ENCODE results near the gene FAAP20.

FAAP20 gene

DNA sequence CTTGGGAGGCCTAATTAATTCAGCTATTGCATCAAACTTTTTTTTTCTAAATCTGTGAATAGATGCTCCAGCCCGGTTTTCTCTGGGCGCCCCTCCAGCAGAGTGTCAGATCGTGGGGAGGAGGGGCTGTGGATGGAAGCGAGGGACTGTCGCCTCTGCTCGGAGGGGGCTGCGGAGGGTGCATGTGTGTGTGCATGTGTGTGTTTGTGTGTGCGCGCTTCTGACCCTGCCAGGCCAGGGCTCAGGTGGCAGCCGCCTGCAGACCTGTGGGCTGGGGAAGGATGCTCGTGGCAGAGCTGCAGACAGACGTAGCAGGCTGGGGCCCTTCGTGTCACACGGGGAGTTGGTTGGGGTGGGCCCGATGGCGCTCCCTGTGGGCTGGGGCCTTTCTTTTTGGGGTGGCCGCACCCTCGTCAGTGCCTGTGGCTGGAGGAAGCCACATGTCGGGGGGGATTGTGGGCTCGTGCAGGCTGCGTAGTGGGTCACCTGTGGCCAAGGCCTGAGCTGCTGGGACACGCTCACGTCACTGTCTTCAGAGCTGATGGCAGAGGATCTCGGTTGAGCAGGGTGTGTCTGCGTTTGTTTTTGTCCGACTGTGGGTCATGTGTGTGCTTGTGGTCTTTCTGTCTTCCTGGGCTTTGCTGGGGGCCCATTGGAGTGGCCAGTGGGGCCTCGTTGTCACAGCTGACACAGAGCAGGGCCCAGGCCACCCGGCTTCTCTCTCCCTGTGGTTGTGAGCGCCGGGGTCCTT, 36.4 kb upstream of the FAAP20 start:
- Histone ChIP-seq H3K27ac (no peak overlapping the region), H3K4me3 (peak overlapping the region; percentile 73; the same call in 1 of the 2 replicates), H4K20me1 (peaks cover 74% of the 10 kb centered on the region), H3K4me2 (peak overlapping the region; percentile 100), H3K9me3 (no peaks in the 10 kb centered on the region), H3K9ac (peak overlapping the region; percentile 77; the same call in 1 of the 2 replicates), H3K4me1 (peaks cover 88% of the 10 kb centered on the region), H3K27me3 (peaks cover 30% of the 10 kb centered on the region), H3K36me3 (no peaks in the 10 kb centered on the region)
- no peak for TF ChIP-seq Cebpa-rat (IDR thresholded peaks at IDR 0.05)

DNA sequence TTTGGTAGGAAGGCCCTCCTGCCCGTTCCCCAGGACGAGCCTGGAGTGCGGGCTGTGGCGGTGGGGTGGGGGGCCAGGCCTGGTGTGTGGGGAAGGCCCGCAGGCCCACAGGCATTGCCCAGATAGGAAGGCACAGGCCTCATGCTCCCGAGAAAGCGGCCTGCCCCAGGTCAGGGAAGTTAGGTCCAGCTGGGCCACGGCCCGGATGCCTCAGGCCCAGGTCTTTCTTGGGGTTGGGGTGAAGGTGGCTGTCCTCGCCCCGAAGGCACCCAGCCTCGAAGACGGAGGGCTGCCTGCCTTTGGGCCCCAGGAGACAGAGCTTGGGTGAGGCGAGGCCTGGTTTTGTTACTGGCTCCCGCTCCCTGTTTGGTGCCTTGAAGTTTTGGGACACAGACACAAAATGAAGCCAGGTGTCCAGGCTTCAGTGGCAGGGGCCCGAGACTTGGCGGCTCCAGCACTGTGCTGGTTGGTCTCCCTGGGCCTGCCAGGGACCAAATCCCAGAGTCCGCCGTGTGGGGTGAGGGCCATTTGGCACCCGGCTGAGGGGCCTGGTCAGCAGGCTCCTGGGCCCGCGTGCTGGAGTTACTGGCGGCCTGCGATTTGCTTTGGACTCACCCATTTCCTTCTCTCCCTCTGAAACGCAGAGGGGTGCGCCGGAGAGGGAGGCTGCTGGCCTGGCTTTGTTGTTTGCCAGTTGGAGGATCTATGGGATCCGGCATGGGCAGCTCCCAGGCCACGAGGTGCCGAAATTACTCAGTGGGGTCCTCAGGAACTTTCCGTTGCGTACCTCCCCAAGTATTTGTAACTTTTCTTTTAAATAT, 35.5 kb upstream of the FAAP20 start:
- H3K4me2 ChIP-seq: peak overlapping the region; percentile 100
- H3K4me3 ChIP-seq: peak overlapping the region; percentile 73
- H3K36me3 ChIP-seq: no peaks in the 10 kb centered on the region
- H4K20me1 ChIP-seq: peaks cover 66% of the 10 kb centered on the region
- H3K27ac ChIP-seq: no peak overlapping the region
- H3K9me3 ChIP-seq: no peaks in the 10 kb centered on the region
- no peak for TF ChIP-seq Cebpa-rat (IDR thresholded peaks at IDR 0.05)
- peak overlapping the region; percentile 77 for H3K9ac ChIP-seq
- H3K4me1 ChIP-seq: peaks cover 84% of the 10 kb centered on the region
- H3K27me3 ChIP-seq: peaks cover 30% of the 10 kb centered on the region

DNA sequence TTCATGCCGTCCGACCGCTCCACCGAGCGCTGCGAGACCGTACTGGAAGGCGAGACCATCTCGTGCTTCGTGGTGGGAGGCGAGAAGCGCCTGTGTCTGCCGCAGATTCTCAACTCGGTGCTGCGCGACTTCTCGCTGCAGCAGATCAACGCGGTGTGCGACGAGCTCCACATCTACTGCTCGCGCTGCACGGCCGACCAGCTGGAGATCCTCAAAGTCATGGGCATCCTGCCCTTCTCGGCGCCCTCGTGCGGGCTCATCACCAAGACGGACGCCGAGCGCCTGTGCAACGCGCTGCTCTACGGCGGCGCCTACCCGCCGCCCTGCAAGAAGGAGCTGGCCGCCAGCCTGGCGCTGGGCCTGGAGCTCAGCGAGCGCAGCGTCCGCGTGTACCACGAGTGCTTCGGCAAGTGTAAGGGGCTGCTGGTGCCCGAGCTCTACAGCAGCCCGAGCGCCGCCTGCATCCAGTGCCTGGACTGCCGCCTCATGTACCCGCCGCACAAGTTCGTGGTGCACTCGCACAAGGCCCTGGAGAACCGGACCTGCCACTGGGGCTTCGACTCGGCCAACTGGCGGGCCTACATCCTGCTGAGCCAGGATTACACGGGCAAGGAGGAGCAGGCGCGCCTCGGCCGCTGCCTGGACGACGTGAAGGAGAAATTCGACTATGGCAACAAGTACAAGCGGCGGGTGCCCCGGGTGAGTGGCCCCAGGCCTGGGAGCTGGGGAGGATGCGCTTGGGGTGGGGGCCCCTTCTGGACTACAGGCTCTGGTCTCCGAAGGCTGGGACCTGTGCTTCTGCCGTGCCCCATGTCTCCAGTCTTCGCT, 34.7 kb upstream of the FAAP20 start:
- peak overlapping the region; percentile 13; the same call in 1 of the 2 replicates for H3K27ac ChIP-seq
- H3K4me1 ChIP-seq: peaks cover 76% of the 10 kb centered on the region
- H3K4me3 ChIP-seq: peak overlapping the region; percentile 73
- H3K9me3 ChIP-seq: no peaks in the 10 kb centered on the region
- peak overlapping the region; percentile 100 for H3K4me2 ChIP-seq
- H3K27me3 ChIP-seq: peaks cover 30% of the 10 kb centered on the region
- H3K9ac ChIP-seq: peak overlapping the region; percentile 77
- TF ChIP-seq Cebpa-rat (IDR thresholded peaks at IDR 0.05): no peak
- H3K36me3 ChIP-seq: no peaks in the 10 kb centered on the region
- peaks cover 57% of the 10 kb centered on the region for H4K20me1 ChIP-seq

DNA sequence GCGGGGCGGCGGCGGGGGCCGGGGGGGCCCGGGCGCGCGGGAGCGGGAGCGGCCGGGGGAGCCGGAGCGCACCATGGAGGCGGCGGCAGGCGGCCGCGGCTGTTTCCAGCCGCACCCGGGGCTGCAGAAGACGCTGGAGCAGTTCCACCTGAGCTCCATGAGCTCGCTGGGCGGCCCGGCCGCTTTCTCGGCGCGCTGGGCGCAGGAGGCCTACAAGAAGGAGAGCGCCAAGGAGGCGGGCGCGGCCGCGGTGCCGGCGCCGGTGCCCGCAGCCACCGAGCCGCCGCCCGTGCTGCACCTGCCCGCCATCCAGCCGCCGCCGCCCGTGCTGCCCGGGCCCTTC, 34.1 kb upstream of the FAAP20 start:
- peak overlapping the region; percentile 73 for H3K4me3 ChIP-seq
- no peaks in the 10 kb centered on the region for H3K9me3 ChIP-seq
- H3K9ac ChIP-seq: peak overlapping the region; percentile 77
- peaks cover 30% of the 10 kb centered on the region for H3K27me3 ChIP-seq
- H3K36me3 ChIP-seq: no peaks in the 10 kb centered on the region
- peak overlapping the region; percentile 100 for H3K4me2 ChIP-seq
- H3K27ac ChIP-seq: peak overlapping the region; percentile 13; the same call in 1 of the 2 replicates
- peaks cover 70% of the 10 kb centered on the region for H3K4me1 ChIP-seq
- peaks cover 51% of the 10 kb centered on the region for H4K20me1 ChIP-seq
- TF ChIP-seq Cebpa-rat (IDR thresholded peaks at IDR 0.05): no peak

DNA sequence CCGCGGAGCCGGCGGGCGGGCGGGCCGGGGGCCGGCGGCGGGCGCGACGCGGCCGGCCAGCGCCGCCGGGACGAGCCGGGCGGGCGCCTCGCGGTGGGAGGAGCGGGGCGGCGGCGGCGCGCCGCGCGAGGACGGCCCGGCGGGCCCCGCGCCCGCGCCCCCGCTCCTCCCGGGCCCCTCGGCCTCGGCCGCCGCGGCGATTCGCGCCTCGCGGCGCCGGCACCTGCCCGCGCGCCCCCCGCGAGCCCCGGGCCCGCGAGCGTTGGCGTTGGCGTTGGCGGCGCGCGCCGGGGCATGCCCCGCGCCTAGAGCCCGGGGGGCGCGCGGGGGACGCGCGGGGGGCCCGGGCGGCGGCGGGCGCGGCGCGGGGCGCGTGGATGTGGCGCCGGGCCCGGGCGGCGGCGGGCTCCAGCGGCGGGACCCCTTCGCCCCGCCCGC, 33.6 kb upstream of the FAAP20 start, which contains the start of gene SKI:
SKI (plus strand) TSS at position 163 of the 438 bp plus-strand sequence. CDS start 448 bp downstream, outside the sequence.
- H3K27ac ChIP-seq: peak within 1 kb of the TSS; percentile 84
- peak within 1 kb of the TSS; percentile 77 for H3K9ac ChIP-seq
- peaks cover 30% of the 10 kb centered on the region for H3K27me3 ChIP-seq
- H3K4me3 ChIP-seq: peak within 1 kb of the TSS; percentile 73
- H3K9me3 ChIP-seq: no peaks in the 10 kb centered on the region
- peaks cover 46% of the 10 kb centered on the region for H4K20me1 ChIP-seq
- peak within 1 kb of the TSS; percentile 100 for H3K4me2 ChIP-seq
- no peak for TF ChIP-seq Cebpa-rat (IDR thresholded peaks at IDR 0.05)
- peaks cover 65% of the 10 kb centered on the region for H3K4me1 ChIP-seq
- no peaks in the 10 kb centered on the region for H3K36me3 ChIP-seq

DNA sequence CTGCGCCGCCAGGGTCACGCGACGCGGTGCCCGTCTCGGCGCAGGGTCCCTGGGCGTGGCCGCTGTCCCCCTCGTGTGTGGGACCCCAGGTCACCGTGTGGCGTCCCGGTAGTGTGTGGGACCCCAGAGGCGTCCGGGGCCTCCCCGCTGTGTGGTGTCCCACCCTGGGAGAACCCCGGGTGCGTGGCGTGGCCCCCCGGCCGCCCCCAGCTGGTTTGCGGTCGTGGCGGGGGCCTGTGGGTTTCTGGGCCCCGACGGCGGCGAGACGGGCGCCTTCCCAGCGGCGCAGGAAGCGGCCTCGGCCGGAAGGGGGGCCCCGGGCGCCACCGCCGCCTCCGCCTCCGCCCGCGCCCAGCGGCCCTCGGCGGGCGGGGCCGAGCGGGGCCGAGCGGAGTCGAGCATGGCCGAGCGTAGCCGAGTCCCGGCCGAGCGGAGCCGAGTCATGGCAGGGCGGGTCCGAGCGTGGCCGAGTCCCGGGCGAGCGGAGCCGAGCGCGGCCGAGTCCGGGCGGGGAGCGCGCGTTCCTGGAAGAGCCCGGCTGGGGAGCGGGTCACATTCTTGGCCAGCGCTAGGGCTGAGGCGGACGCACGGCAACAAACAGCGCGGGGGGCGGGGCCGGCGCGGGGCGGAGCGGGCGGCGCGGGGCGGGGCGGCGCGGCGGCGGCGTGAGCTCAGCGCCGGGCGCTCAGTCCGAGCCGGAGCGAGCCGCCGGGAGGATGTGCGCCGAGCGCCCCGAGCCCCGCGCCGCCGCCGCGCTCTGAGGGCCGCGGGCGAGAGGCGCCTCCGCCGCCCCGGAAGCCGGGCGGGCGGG, 33.0 kb upstream of the FAAP20 start:
- Histone ChIP-seq H3K4me2 (peak overlapping the region; percentile 97), H3K36me3 (no peaks in the 10 kb centered on the region), H4K20me1 (peaks cover 40% of the 10 kb centered on the region), H3K27ac (peak overlapping the region; percentile 84), H3K27me3 (peaks cover 30% of the 10 kb centered on the region), H3K4me1 (peaks cover 59% of the 10 kb centered on the region), H3K9me3 (no peaks in the 10 kb centered on the region), H3K4me3 (peak overlapping the region; percentile 73), H3K9ac (peak overlapping the region; percentile 73)
- no peak for TF ChIP-seq Cebpa-rat (IDR thresholded peaks at IDR 0.05)

DNA sequence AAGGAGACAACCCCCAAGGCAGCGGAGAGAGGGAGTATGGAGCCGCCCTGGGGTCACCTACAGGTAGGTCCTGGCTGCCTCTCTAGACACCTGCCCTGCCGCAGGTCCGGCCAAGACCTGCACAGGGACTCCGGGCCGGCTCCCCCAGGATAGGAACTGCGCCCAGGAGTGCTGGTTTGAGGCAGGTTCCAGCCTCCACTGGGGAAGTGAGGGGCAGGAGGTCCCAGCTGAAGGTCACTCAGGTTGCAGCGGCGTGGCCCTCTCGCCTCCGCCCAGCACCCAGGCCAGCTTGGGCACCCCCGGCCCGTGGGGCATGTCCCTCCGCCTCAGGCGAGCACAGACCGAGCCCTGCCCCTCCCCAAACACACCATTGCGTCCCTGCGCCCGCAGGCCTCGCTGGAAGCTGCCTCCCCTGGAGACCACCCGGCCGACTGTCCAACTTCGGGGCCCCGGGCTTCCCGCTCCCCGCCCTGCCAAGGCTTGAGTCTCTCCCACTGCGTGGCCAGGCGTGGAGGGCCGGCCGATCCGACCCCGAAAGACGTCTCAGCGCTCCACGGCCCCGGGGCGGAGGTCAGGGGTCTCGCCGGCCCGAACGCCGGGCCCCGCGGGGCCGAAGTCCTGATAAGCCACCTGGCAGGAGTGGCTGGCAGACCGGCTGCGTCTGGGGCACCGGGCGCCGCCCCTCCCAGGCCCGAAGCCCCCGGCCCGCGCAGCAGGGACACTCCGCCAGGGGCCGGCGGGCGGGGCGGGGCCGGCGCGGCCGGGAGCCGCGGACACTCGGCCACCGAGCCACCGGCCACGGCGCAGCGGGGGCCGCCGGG, 32.2 kb upstream of the FAAP20 start:
- H3K27me3 ChIP-seq: peaks cover 30% of the 10 kb centered on the region
- H3K9me3 ChIP-seq: no peaks in the 10 kb centered on the region
- peak overlapping the region; percentile 97 for H3K4me2 ChIP-seq
- no peaks in the 10 kb centered on the region for H3K36me3 ChIP-seq
- H3K27ac ChIP-seq: peak overlapping the region; percentile 84
- H3K4me3 ChIP-seq: peak overlapping the region; percentile 73
- H4K20me1 ChIP-seq: peaks cover 32% of the 10 kb centered on the region
- no peak for TF ChIP-seq Cebpa-rat (IDR thresholded peaks at IDR 0.05)
- peaks cover 51% of the 10 kb centered on the region for H3K4me1 ChIP-seq
- H3K9ac ChIP-seq: peak overlapping the region; percentile 73
